KOPT-K1 (cell line): ENCODE measurements around the gene NDRG2.

ENCODE experiments used
- H3K27ac ChIP-seq: fragments of 200-600 bp; sonication (generic); 2 replicates; pipeline ENCODE4 v1.5.1; 2016; ENCODE audit warnings: antibody characterized with exemption, mild to moderate bottlenecking, low read depth, low read length; ENCODE audit not compliant: poor library complexity, severe bottlenecking
- H3K36me3 ChIP-seq: fragments of 200-600 bp; sonication (generic); 2 replicates; pipeline ENCODE4 v1.5.1; 2017; ENCODE audit warnings: antibody characterized with exemption, mild to moderate bottlenecking, low read length, moderate library complexity; ENCODE audit not compliant: insufficient read depth
- H3K9me3 ChIP-seq: fragments of 200-600 bp; sonication (generic); 2 replicates; pipeline ENCODE4 v1.5.1; 2017; ENCODE audit warnings: antibody characterized with exemption, low read length, mild to moderate bottlenecking; ENCODE audit not compliant: insufficient read depth, poor library complexity, severe bottlenecking

The NDRG2 gene

DNA sequence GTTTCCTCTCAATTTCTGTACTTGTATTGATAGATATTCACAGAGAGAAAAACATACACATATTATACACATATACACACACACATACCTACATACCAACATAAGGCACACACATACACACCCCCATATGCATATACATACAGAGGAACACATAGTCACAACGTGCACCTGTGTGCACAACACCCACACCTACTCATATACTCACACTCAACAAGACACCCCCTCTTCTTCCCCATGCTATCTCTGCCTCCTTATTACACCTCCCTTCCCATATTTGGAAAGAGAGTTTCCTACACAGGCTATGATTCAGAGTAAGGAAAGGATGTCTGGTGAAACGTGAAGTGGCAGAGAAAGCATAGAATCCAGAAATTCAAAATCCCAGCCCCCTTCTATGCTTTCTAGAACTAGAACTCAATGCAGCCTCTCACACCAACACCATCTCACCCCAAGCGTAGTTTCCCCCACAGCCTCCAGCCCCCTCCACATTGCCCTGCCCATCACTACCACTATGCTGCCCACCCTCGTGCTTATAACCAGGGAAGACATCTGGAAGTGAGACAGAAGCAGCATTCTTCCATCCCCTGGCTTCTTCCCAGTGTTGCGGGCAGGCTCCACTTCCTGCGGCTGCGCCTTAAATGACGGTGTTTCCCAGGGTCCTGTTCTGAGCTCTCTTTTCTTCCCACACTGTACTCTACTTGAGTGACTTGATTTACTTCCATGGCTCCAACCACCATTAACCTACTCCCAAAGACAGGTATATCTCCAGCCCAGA is 35.2 kb upstream of the NDRG2 start:
- H3K36me3 ChIP-seq, result no peaks in the 10 kb centered on the region
- H3K9me3 ChIP-seq, result no peaks in the 10 kb centered on the region
- H3K27ac ChIP-seq, result no peak overlapping the region

- no peaks in the 10 kb centered on the region for H3K36me3 ChIP-seq
- no peak overlapping the region for H3K27ac ChIP-seq
- H3K9me3 ChIP-seq, result no peaks in the 10 kb centered on the region
Observed at GRCh38 chr14:21058903-21059302, 34.0 kb upstream of the NDRG2 start.

DNA sequence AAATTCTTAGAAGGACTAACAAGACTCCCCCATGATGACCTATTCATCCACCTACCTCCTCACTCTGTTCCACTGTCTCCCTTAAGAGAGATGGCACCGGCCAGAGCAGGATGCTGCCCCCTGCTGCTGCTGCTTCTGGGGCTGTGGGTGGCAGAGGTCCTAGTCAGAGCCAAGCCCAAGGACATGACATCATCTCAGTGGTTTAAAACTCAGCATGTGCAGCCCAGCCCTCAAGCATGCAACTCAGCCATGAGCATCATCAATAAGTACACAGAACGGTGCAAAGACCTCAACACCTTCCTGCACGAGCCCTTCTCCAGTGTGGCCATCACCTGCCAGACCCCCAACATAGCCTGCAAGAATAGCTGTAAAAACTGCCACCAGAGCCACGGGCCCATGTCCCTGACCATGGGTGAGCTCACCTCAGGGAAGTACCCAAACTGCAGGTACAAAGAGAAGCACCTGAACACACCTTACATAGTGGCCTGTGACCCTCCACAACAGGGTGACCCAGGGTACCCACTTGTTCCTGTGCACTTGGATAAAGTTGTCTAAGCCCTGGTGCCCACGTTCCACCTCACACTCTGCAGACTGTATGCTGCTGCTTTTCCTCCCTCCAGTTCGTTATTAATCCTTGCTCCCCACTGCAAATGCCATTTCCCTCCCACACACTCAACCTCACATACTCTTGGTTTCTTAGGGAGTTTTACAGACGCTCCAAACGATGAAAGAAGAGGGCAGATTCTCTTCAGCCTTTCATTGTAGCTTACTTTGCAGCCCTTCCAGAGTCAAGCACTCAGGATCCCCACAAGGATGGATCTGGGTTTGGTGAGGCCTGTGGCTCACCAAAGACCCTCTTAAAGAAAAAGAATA is 33.2 kb upstream of the NDRG2 start, which contains the start of gene RNASE8:
TSS of gene RNASE8 (plus strand) at position 20 of the 873 bp plus-strand sequence. CDS start at position 91, 71 bp downstream.
- Histone ChIP-seq H3K9me3 (no peaks in the 10 kb centered on the region), H3K27ac (no peak within 1 kb of the TSS), H3K36me3 (no peaks in the 10 kb centered on the region)

DNA sequence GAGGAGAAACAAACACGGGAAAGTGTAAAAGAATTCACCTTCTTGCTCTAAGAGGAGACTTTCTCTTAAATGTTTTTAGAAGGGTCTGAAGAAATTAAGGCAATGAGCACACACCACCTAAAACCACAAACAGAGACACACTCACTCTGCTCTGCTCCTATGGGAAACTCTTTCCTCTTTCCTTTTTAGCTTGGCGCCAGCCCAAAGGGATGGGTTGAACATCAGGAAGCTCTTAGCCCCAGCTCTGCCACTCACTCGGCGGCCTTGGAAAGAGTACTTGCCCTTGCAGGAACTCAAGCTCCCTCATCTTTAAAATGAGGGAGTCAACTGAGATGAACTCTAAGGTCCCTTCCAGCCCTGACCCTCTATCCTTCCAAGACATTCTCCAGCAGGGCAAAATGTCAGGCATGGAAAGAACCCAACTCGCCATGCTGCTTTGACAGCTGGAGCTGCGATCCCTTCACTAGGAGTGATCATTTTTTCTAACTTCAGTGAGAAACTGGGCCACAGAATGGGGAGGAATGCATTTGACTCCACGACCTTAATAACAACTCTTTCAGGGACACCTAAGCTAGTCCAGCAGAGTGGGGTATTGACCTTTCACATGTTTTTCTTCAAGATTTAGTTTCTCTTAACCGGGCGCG is 31.8 kb upstream of the NDRG2 start:
- no peaks in the 10 kb centered on the region for H3K9me3 ChIP-seq
- no peaks in the 10 kb centered on the region for H3K36me3 ChIP-seq
- no peak overlapping the region for H3K27ac ChIP-seq

DNA sequence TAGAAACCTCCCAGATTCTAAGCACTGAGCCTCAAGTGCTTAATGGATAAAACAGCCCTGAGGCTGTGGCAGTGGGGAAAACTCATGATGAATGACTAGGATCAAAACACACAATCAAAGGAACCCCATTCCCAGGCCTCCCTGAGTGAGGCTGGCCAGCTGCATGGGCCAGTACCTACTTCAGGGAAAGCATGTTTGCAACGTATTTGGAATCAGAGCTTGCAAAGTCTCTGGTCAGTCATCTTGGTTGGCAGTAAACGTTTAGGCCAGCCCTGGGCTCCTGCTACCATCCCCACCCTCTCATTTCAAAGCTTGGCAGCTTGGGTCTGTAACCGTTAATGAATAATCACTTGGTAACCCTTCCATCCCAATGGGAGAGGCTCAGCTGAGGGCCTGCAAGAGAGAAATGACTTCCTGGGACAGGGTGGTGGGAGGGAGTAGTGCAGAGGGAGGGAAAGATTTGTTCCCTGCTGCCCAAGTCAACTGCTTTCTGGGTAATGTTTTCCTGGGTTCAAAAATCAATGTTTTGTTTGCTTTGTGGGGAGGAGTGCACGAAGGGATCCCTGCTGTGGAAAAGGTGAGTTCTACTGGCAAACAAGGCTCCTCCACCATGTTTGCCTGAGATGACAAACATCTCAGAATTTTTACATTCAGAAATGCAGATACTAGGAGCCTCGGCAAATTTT is 30.7 kb upstream of the NDRG2 start:
- Histone ChIP-seq H3K36me3 (no peaks in the 10 kb centered on the region), H3K9me3 (no peaks in the 10 kb centered on the region), H3K27ac (no peak overlapping the region)

DNA sequence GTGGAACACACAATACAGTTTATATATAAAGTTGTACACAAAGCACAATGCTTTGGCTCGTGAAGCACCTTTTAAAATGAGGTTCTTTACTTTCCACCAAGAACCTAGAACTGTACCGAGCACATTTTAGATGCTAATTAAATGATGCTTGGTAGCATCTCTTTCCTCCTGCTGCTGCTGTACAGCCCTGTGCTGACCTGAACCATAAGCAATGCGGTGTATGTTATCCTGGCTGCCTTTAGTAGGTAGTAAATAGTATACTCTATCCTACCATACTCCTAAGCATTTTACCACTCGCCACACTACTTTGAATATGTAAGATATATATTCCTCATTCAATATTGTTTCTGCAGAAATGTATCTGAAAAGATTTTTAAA is 29.9 kb upstream of the NDRG2 start:
- H3K36me3 ChIP-seq, result no peaks in the 10 kb centered on the region
- H3K27ac ChIP-seq, result no peak overlapping the region
- no peaks in the 10 kb centered on the region for H3K9me3 ChIP-seq

- Histone ChIP-seq H3K9me3 (no peaks in the 10 kb centered on the region), H3K36me3 (no peaks in the 10 kb centered on the region), H3K27ac (no peak overlapping the region)
Observed at GRCh38 chr14:21054123-21054767, 29.4 kb upstream of the NDRG2 start.

DNA sequence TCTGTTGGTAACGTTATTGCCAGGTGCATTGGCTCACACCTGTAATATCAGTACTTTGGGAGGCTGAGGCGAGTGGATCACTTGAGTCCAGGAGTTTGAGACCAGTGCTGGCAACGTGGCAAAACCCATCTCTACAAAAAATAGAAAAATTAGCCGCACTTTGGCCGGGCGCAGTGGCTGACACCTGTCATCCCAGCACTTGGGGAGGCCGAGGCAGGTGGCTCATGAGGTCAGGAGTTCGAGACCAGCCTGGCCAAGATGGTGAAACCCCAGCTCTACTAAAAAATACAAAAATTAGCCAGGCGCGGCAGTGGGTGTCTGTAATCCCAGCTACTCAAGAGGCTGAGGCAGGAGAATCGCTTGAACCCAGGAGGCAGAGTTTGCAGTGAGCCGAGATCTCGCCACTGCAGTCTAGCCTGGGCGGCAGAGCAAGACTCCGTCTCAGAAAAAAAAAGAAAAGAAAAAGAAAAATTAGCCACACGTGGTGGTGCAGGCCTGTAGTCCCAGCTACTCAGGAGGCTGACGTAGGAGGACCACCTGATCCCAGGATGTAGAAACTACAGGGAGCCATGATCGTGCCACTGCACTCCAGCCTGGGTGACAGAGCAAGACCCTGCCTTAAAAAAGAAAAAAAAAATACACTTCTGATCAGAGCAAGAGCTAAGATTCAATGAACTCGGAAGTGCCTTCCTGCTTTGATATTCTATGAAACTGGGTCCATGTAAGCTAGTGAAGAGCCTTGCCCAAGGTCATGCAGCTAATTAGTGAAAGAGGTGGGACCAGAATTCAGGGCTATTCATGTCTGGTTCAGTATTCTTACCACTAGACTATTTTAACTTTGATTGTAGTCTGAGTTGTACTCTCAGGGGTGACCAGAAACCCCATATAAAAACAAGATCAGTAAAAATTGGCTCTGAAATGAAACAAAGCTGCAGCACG is 28.6 kb upstream of the NDRG2 start:
- H3K27ac ChIP-seq, result no peak overlapping the region
- no peaks in the 10 kb centered on the region for H3K36me3 ChIP-seq
- no peaks in the 10 kb centered on the region for H3K9me3 ChIP-seq

GRCh38 chr14:21050597-21050996 is 25.7 kb upstream of the NDRG2 start:
- no peaks in the 10 kb centered on the region for H3K36me3 ChIP-seq

GRCh38 chr14:21049271-21049673 is 24.4 kb upstream of the NDRG2 start:
- no peak overlapping the region for H3K27ac ChIP-seq

More at GRCh38 chr14:21050597-21050996, 25.7 kb upstream of the NDRG2 start:
- no peaks in the 10 kb centered on the region for H3K9me3 ChIP-seq
- no peak overlapping the region for H3K27ac ChIP-seq

DNA sequence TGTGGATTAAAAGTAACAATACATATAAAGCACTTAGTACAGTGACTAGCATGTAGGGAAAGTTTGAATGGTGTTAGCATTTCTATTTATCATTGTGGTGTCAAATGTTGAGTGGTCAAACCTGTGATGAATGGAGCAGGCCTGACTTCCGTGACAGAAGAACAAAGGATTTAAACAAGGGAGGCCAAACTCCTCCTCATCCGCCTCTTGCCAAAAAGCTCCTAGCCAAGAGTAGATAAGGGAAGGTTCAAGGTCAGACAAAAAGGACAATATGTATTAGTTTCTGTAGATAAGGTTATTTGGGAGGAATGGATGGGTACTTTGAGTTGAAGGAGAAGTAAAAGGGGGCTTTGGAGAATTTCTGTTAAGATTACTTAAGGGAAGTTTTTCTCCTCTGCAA is 23.8 kb upstream of the NDRG2 start:
- H3K36me3 ChIP-seq, result no peaks in the 10 kb centered on the region
- H3K9me3 ChIP-seq, result no peaks in the 10 kb centered on the region
- H3K27ac ChIP-seq, result no peak overlapping the region

More at GRCh38 chr14:21049271-21049673, 24.4 kb upstream of the NDRG2 start:
- Histone ChIP-seq H3K9me3 (no peaks in the 10 kb centered on the region), H3K36me3 (no peaks in the 10 kb centered on the region)

- Histone ChIP-seq H3K9me3 (no peaks in the 10 kb centered on the region), H3K36me3 (no peaks in the 10 kb centered on the region), H3K27ac (no peak overlapping the region)
Observed at GRCh38 chr14:21047378-21047781, 22.5 kb upstream of the NDRG2 start.

- H3K9me3 ChIP-seq, result no peaks in the 10 kb centered on the region
- H3K27ac ChIP-seq, result no peak overlapping the region
- H3K36me3 ChIP-seq, result no peaks in the 10 kb centered on the region
Observed at GRCh38 chr14:21043974-21044618, 19.2 kb upstream of the NDRG2 start.
